Measurements from ENCODE around the gene CEP350. TPM values are rescaled to one million over a fixed set of nuclear protein-coding genes. Genes with fewer than 3 reads are reported as not detected.

Gene CEP350
- polyA plus RNA-seq, 1 of the 3 experiments (the other 2 are of a cell fraction): 2.9 TPM

GRCh38 chr1:179925922-179926849, 28.4 kb upstream of the CEP350 start:
- POLR2A ChIA-PET: no interaction called here

More at GRCh38 chr1:179925922-179926849, 28.4 kb upstream of the CEP350 start:
- H3K27ac ChIP-seq (ENCODE audit: low read depth in 2 of 2, low read length in 1 of 2): no peak overlapping the region
- CTCF ChIA-PET: interaction anchor here (0.8 to 1.6 kb wide), 2 partner anchors 19 to 262 kb away, joined by 3 read pairs; no protein-coding TSS in a partner anchor
- no peak overlapping the region for H3K9ac ChIP-seq
- H4K20me1 ChIP-seq (ENCODE audit: insufficient read depth): no peaks in the 10 kb centered on the region
- no peaks in the 10 kb centered on the region for H3K79me2 ChIP-seq (ENCODE audit: insufficient read depth)
- no peak overlapping the region for H3K4me2 ChIP-seq
- TF ChIP-seq FOXJ3 (CRISPR knock-in tag; IDR thresholded peaks at IDR 0.05): no peak
- no peak for TF ChIP-seq EZH2phosphoT487 (IDR thresholded peaks at IDR 0.05; ENCODE audit: borderline replicate concordance, low read depth)
- TF ChIP-seq CHD2 (IDR thresholded peaks at IDR 0.05; ENCODE audit: low read length, partially characterized antibody): no peak
- TF ChIP-seq MEF2A (IDR thresholded peaks at IDR 0.05; ENCODE audit: borderline replicate concordance, low read depth): no peak
- TF ChIP-seq CTCF (IDR thresholded peaks at IDR 0.05): no peak
- TF ChIP-seq TEAD4 (IDR thresholded peaks at IDR 0.05; ENCODE audit: borderline replicate concordance, insufficient read depth): no peak
- no peak for TF ChIP-seq RXRA (IDR thresholded peaks at IDR 0.05; ENCODE audit: borderline replicate concordance, low read depth)
- TF ChIP-seq ZBTB33 (IDR thresholded peaks at IDR 0.05; ENCODE audit: borderline replicate concordance, low read depth): no peak
- TF ChIP-seq IRF3 (IDR thresholded peaks at IDR 0.05; ENCODE audit: low read depth, low read length): no peak
- no peak for TF ChIP-seq RFX5 (IDR thresholded peaks at IDR 0.05; ENCODE audit: low read length)
- peak; percentile 18; the same call in 1 of the 2 replicates for TF ChIP-seq JUND (IDR thresholded peaks at IDR 0.05)
- peak; percentile 26; the same call in 1 of the 2 replicates for TF ChIP-seq FOSL2 (IDR thresholded peaks at IDR 0.05; ENCODE audit: borderline replicate concordance, low read depth)
- TF ChIP-seq ELF1 (IDR thresholded peaks at IDR 0.05): no peak
- no peak for TF ChIP-seq NRF1 (IDR thresholded peaks at IDR 0.05; ENCODE audit: low read depth, low read length)
- peaks cover 0 to 8% of the 10 kb centered on the region in 2 experiments for H3K36me3 ChIP-seq (replicated peaks in 1 of 2; ENCODE audit: control insufficient read depth in 1 of 2, insufficient read depth in 2 of 2, low read length in 1 of 2)
- no peaks in the 10 kb centered on the region for H3K9me3 ChIP-seq
- DNase-seq: no peak
- 76% methylated on average over 4 of the region's 4 CpGs for WGBS (ENCODE audit: low lambda C conversion rate)
- H3K4me1 ChIP-seq (ENCODE audit: control insufficient read depth in 1 of 2, insufficient read depth in 2 of 2, low read depth in 1 of 2, low read length in 1 of 2): no peaks in the 10 kb centered on the region; a peak in 2 of 4 replicates
- H2AFZ ChIP-seq (ENCODE audit: low read depth): no peak overlapping the region
- peaks cover 15% of the 10 kb centered on the region for H3F3A ChIP-seq (replicated peaks; ENCODE audit: insufficient read depth)
- H3K9me2 ChIP-seq: no peaks in the 10 kb centered on the region
- no peaks in the 10 kb centered on the region for H3K27me3 ChIP-seq (ENCODE audit: insufficient read depth)
- H3K4me3 ChIP-seq (ENCODE audit: low read depth in 2 of 2, low read length in 1 of 2): no peak overlapping the region

All from SK-N-SH (cell line).